Right lobe of liver (tissue), 6 donors: ENCODE measurements around the gene SFTPD. TPM values are rescaled to one million over a fixed set of nuclear protein-coding genes. Genes with fewer than 3 reads are reported as not detected.

ENCODE experiments used
- ATAC-seq, 4 donors: fragments of 200-7000 bp; cut with Tn5 transposase; one replicate each; pipeline ENCODE4 v1.9.1; 2020; ENCODE audit warnings: mild to moderate bottlenecking in 4 of 4, moderate library complexity in 4 of 4
- DNase-seq, 3 donors: peaks; one replicate each; pipeline ENCODE4 v3.0.0-alpha.2; 2020
- H3K27ac ChIP-seq, 3 donors: fragments of 200-600 bp; one replicate each; pipeline ENCODE4 v1.8.0; 2022
- H3K27me3 ChIP-seq, 2 donors: fragments of 200-600 bp; one replicate each; pipeline ENCODE4 v1.8.0; 2022
- H3K36me3 ChIP-seq, 4 donors: fragments of 200-600 bp; sonication (generic) in 1 of 4; one replicate each; pipeline versions ENCODE4 v1.5.1 to v1.8.0; 2017 to 2022; ENCODE audit warnings: control low read depth in 1 of 4
- H3K4me1 ChIP-seq, 4 donors: fragments of 200-600 bp; sonication (generic) in 1 of 4; one replicate each; pipeline versions ENCODE4 v1.5.1 to v1.8.0; 2017 to 2022; ENCODE audit warnings: control low read depth in 1 of 4
- H3K4me3 ChIP-seq, 3 donors: fragments of 200-600 bp; one replicate each; pipeline ENCODE4 v1.8.0; 2022
- H3K9me3 ChIP-seq, 4 donors: fragments of 200-600 bp; sonication (generic) in 1 of 4; one replicate each; pipeline versions ENCODE4 v1.5.1 to v1.8.0; 2017 to 2022; ENCODE audit warnings: control low read depth in 1 of 4
- POLR2A ChIP-seq: fragments of 450-650 bp; IDR thresholded peaks from one replicate; pipeline ENCODE4 v1.6.1; 2017; ENCODE audit warnings: antibody characterized with exemption, mild to moderate bottlenecking
- WGBS: methylation state at CpG from one replicate; pipeline ENCODE4 v1.1.6; 2018; ENCODE audit warnings: low coverage, low lambda C conversion rate; ENCODE audit not compliant: insufficient coverage; ENCODE audit errors: missing lambda C conversion rate; 5-methylcytosine and 5-hydroxymethylcytosine counted together
- intact Hi-C, 2 donors: fragments of 100-400 bp; cut with DNase I; formaldehyde crosslinking; loops; one replicate each; pipeline versions ENCODE4 v1.11.2 to v1.14.1; 2022
- total RNA-seq, 6 experiments: library from RNA; depleted of rRNA in 2 of 6; stranded (reverse); fragments of >200 nt in 2 of 6; fragmentation: NEBNext Ultra II Directional in 3 of 6; extraction: Animal tissue kit (Norgen Biotek cat#: 25700) in 3 of 6; gene quantifications; one replicate each; pipeline versions ENCODE4 v1.1.0 to v1.2.4, GENCODE V29; 2016 to 2023
- TF ChIP-seq, protein P1 (sequence below), 4 donors: fragments of 200-600 bp in 3 of 4; fragments of 450-650 bp in 1 of 4; IDR thresholded peaks; one replicate each; pipeline versions ENCODE4 v1.5.1 to v1.8.0; 2016 to 2022; ENCODE audit warnings: antibody characterized with exemption in 4 of 4, mild to moderate bottlenecking in 2 of 4
- donor health status: DM: no; HTN: yes; CAD: no.
- donor health status: DM: no; HTN: no; CAD: no.
- donor health status: DM: no; HTN: no; CAD: no.
- donor health status: DM: no; HTN: yes; CAD: no.
- donor health status: DM: no; HTN: yes; CAD: no.

SFTPD gene
- total RNA-seq, 6 experiments from 2014 or later, result 0.35 to 0.59 (median 0.51) TPM; not detected in 3

DNA sequence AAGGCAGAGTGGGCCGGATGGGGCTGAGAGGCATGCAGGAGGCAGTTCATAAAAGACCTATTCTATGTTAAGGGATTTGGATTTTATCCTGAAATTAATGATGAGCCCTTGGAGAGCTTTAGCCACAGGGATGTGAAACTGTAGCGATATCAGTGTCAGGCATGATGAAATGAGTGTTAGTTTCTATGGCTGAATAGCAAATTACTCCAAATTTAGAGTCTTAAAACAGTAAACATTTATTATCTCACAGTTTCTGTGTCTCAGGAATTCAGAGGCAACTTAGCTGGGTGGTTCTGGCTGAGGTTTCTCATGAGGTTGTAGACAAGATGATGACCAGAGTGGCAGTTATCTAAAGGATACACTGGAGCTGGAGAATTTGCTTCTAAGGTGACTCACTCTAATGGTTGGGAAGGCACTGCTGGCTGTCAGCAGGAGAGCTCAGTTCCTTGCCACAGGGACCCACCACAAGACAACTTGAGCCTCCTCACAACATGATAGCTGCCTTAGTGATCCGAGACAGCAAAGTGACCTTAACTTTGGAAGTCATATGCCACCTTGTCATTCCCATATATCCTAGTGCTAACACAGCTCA is 36.7 kb upstream of the SFTPD start:
- no peak overlapping the region for H3K4me3 ChIP-seq
- H3K27ac ChIP-seq, result no peak overlapping the region
- no peaks in the 10 kb centered on the region for H3K9me3 ChIP-seq
- no peak for TF ChIP-seq POLR2A
- TF ChIP-seq, protein P1, sequence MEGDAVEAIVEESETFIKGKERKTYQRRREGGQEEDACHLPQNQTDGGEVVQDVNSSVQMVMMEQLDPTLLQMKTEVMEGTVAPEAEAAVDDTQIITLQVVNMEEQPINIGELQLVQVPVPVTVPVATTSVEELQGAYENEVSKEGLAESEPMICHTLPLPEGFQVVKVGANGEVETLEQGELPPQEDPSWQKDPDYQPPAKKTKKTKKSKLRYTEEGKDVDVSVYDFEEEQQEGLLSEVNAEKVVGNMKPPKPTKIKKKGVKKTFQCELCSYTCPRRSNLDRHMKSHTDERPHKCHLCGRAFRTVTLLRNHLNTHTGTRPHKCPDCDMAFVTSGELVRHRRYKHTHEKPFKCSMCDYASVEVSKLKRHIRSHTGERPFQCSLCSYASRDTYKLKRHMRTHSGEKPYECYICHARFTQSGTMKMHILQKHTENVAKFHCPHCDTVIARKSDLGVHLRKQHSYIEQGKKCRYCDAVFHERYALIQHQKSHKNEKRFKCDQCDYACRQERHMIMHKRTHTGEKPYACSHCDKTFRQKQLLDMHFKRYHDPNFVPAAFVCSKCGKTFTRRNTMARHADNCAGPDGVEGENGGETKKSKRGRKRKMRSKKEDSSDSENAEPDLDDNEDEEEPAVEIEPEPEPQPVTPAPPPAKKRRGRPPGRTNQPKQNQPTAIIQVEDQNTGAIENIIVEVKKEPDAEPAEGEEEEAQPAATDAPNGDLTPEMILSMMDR (IDR thresholded peaks at IDR 0.05), result no peak
- WGBS, result 57% methylated on average over 3 of the region's 3 CpGs
- DNase-seq, result no peak
- intact Hi-C loops, result no loop called here
- ATAC-seq, result no peak
- no peaks in the 10 kb centered on the region for H3K36me3 ChIP-seq
- peaks cover 0 to 11% (median 0%) of the 10 kb centered on the region in 4 donors for H3K4me1 ChIP-seq
- H3K27me3 ChIP-seq, result no peaks in the 10 kb centered on the region

DNA sequence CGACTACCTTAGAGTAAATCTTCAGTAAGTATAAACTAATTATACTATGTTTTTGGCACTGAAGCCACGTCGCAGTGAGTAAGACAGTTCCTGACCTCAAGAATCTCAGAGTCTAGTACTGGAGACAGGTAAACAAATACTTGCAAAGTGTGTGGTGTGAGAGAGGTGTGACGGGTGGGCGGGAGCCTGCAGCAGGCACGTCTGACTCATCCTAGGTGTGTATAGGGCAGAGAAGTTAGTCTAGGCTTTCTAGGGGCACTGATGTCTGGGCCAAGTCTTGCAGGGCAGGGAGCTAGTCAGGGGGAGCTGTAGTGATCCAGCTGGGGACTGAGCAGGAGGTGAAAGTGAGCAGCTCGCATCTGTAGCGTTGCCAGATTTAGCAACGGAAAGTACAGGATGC is 35.9 kb upstream of the SFTPD start:
- ATAC-seq, result no peak
- H3K4me1 ChIP-seq, result peaks cover 0 to 11% (median 0%) of the 10 kb centered on the region in 4 donors
- H3K27ac ChIP-seq, result no peak overlapping the region
- no peak overlapping the region for H3K4me3 ChIP-seq
- 61% methylated on average over 9 of the region's 9 CpGs for WGBS
- DNase-seq, result no peak
- TF ChIP-seq POLR2A, result no peak
- TF ChIP-seq, protein P1 (IDR thresholded peaks at IDR 0.05), result no peak
- H3K36me3 ChIP-seq, result no peaks in the 10 kb centered on the region
- intact Hi-C loops, result no loop called here
- no peaks in the 10 kb centered on the region for H3K9me3 ChIP-seq
- H3K27me3 ChIP-seq, result no peaks in the 10 kb centered on the region

DNA sequence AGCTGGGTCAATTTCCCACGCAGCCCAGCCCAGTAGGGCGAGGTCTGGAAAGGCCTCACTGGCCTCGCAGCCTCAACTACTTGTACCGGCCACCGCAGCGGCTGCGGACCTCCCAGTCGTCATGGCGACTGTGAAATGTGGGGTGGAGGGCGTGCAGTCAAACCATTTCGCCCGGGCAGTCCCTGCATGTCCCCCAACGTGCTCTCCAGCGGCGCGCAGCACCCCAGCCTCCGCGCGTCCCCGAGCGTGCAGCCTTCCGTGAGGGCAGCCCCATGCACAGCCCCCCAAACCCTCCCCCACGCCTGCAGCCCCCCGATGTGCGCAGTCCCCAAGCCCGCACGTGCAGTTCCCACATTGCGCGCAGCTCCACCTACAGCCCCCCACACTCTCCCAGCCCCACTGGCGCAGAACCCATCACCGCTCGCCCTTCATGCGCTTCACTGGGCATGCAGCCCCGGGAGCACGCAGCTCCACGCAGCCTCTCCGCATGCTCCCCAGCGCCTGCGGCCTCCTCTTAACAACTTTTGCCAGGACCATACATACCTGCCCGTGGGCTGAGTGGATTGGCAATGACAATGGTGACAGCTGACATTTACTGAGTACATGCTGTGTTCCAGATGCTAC is 34.5 kb upstream of the SFTPD start:
- intact Hi-C loops, result no loop called here
- TF ChIP-seq POLR2A, result no peak
- TF ChIP-seq, protein P1 (IDR thresholded peaks at IDR 0.05), result no peak
- no peaks in the 10 kb centered on the region for H3K27me3 ChIP-seq
- 44% methylated on average over 21 of the region's 40 CpGs for WGBS
- no peak overlapping the region for H3K4me3 ChIP-seq
- DNase-seq (no peak), ATAC-seq (no peak)
- no peaks in the 10 kb centered on the region for H3K9me3 ChIP-seq
- H3K4me1 ChIP-seq, result peaks cover 0 to 11% (median 0%) of the 10 kb centered on the region in 4 donors
- no peaks in the 10 kb centered on the region for H3K36me3 ChIP-seq
- H3K27ac ChIP-seq, result no peak overlapping the region

DNA sequence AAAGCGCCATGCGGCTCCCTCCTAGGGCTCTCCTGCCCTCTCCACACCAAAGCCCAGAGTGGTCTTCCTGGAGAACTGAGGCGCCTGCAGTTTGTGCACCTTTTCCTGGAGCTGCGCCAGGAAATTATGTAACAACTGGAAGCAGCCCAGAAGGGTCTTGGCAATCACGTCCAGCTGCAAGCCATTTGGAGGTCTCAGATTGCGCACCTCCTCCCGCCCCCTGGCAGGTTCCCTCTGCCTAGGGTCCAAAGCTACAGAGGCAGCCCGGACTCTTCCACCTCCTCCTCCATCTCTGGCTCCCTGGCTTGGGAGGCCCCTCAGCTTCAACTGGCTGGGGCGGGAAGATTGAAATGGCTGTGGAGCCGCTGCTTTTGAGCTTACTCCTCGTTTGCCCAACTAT is 34.0 kb upstream of the SFTPD start:
- 22% methylated on average over 5 of the region's 11 CpGs for WGBS
- DNase-seq (no peak), ATAC-seq (no peak)
- H3K4me3 ChIP-seq, result no peak overlapping the region
- intact Hi-C loops, result no loop called here
- TF ChIP-seq, protein P1 (IDR thresholded peaks at IDR 0.05), result no peak
- no peak for TF ChIP-seq POLR2A
- peaks cover 0 to 11% (median 0%) of the 10 kb centered on the region in 4 donors for H3K4me1 ChIP-seq
- H3K27me3 ChIP-seq, result no peaks in the 10 kb centered on the region
- H3K36me3 ChIP-seq, result no peaks in the 10 kb centered on the region
- H3K27ac ChIP-seq, result no peak overlapping the region
- no peaks in the 10 kb centered on the region for H3K9me3 ChIP-seq
